Tibial nerve (tissue), 4 donors: ENCODE measurements around the gene AHCYL2.

ENCODE experiments used
- EP300 ChIP-seq, 2 donors: sonication (generic); formaldehyde crosslinking; IDR thresholded peaks; one replicate each; pipeline ENCODE4 v1.6.1; 2017; ENCODE audit warnings: antibody characterized with exemption in 2 of 2, mild to moderate bottlenecking in 1 of 2
- POLR2A ChIP-seq, 2 donors: fragments of 450-650 bp; IDR thresholded peaks; one replicate each; pipeline ENCODE4 v1.6.1; 2017; ENCODE audit warnings: antibody characterized with exemption in 2 of 2, mild to moderate bottlenecking in 2 of 2, moderate library complexity in 2 of 2
- TF ChIP-seq, protein P1 (sequence below), 5 experiments: fragments of 200-600 bp in 3 of 5; fragments of 450-650 bp in 2 of 5; sonication (generic) in 3 of 5; IDR thresholded peaks; one replicate each; pipeline ENCODE4 v1.5.1; 2016 to 2019; ENCODE audit warnings: antibody characterized with exemption in 5 of 5, mild to moderate bottlenecking in 3 of 5, moderate library complexity in 2 of 5

GRCh38 chr7:129210256-129210988 lies 14.4 kb upstream of the AHCYL2 start:
- TF ChIP-seq, protein P1, sequence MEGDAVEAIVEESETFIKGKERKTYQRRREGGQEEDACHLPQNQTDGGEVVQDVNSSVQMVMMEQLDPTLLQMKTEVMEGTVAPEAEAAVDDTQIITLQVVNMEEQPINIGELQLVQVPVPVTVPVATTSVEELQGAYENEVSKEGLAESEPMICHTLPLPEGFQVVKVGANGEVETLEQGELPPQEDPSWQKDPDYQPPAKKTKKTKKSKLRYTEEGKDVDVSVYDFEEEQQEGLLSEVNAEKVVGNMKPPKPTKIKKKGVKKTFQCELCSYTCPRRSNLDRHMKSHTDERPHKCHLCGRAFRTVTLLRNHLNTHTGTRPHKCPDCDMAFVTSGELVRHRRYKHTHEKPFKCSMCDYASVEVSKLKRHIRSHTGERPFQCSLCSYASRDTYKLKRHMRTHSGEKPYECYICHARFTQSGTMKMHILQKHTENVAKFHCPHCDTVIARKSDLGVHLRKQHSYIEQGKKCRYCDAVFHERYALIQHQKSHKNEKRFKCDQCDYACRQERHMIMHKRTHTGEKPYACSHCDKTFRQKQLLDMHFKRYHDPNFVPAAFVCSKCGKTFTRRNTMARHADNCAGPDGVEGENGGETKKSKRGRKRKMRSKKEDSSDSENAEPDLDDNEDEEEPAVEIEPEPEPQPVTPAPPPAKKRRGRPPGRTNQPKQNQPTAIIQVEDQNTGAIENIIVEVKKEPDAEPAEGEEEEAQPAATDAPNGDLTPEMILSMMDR (IDR thresholded peaks at IDR 0.05): peak; percentile 65 to 94 (median 79)
- TF ChIP-seq EP300 (IDR thresholded peaks at IDR 0.05) (no peak), POLR2A (IDR thresholded peaks at IDR 0.05) (no peak)
